Measurements from ENCODE around the gene ARMC8.

ARMC8 gene

GRCh38 chr3:138253609-138254008 lies 66.5 kb downstream of the ARMC8 start:
- TF ChIP-seq MYC (IDR thresholded peaks at IDR 0.05; ENCODE audit: low read depth, low read length), result no peak
- TF ChIP-seq POLR2A (IDR thresholded peaks at IDR 0.05; ENCODE audit: extremely low read depth, insufficient read length), result no peak
- TF ChIP-seq MAX (IDR thresholded peaks at IDR 0.05; ENCODE audit: low read depth, low read length), result no peak
- TF ChIP-seq CTCF (IDR thresholded peaks at IDR 0.05; ENCODE audit: low read depth, low read length), result no peak
- no peak for DNase-seq (ENCODE audit: low read depth)
- H3K4me3 ChIP-seq (ENCODE audit: low read depth, low read length), result no peak overlapping the region

GRCh38 chr3:138254216-138254615 lies 67.1 kb downstream of the ARMC8 start:
- TF ChIP-seq POLR2A (IDR thresholded peaks at IDR 0.05; ENCODE audit: extremely low read depth, insufficient read length) (no peak), MYC (IDR thresholded peaks at IDR 0.05; ENCODE audit: low read depth, low read length) (no peak), MAX (IDR thresholded peaks at IDR 0.05; ENCODE audit: low read depth, low read length) (no peak), CTCF (IDR thresholded peaks at IDR 0.05; ENCODE audit: low read depth, low read length) (no peak)
- no peak overlapping the region for H3K4me3 ChIP-seq (ENCODE audit: low read depth, low read length)
- DNase-seq (ENCODE audit: low read depth), result no peak

- no peak overlapping the region for H3K4me3 ChIP-seq (ENCODE audit: low read depth, low read length)
- no peak for DNase-seq (ENCODE audit: low read depth)
- TF ChIP-seq MYC (IDR thresholded peaks at IDR 0.05; ENCODE audit: low read depth, low read length) (no peak), CTCF (IDR thresholded peaks at IDR 0.05; ENCODE audit: low read depth, low read length) (no peak), POLR2A (IDR thresholded peaks at IDR 0.05; ENCODE audit: extremely low read depth, insufficient read length) (no peak), MAX (IDR thresholded peaks at IDR 0.05; ENCODE audit: low read depth, low read length) (no peak)
Measured at GRCh38 chr3:138256022-138256421, 68.9 kb downstream of the ARMC8 start.

GRCh38 chr3:138257986-138258385 lies 70.9 kb downstream of the ARMC8 start:
- TF ChIP-seq MAX (IDR thresholded peaks at IDR 0.05; ENCODE audit: low read depth, low read length) (no peak), CTCF (IDR thresholded peaks at IDR 0.05; ENCODE audit: low read depth, low read length) (no peak), MYC (IDR thresholded peaks at IDR 0.05; ENCODE audit: low read depth, low read length) (no peak), POLR2A (IDR thresholded peaks at IDR 0.05; ENCODE audit: extremely low read depth, insufficient read length) (no peak)
- H3K4me3 ChIP-seq (ENCODE audit: low read depth, low read length), result no peak overlapping the region
- DNase-seq (ENCODE audit: low read depth), result no peak

- TF ChIP-seq MYC (IDR thresholded peaks at IDR 0.05; ENCODE audit: low read depth, low read length) (no peak), MAX (IDR thresholded peaks at IDR 0.05; ENCODE audit: low read depth, low read length) (no peak), POLR2A (IDR thresholded peaks at IDR 0.05; ENCODE audit: extremely low read depth, insufficient read length) (no peak), CTCF (IDR thresholded peaks at IDR 0.05; ENCODE audit: low read depth, low read length) (no peak)
- H3K4me3 ChIP-seq (ENCODE audit: low read depth, low read length), result no peak overlapping the region
- DNase-seq (ENCODE audit: low read depth), result no peak
Measured at GRCh38 chr3:138259126-138259525, 72.0 kb downstream of the ARMC8 start.

GRCh38 chr3:138260611-138261010 lies 73.5 kb downstream of the ARMC8 start:
- no peak overlapping the region for H3K4me3 ChIP-seq (ENCODE audit: low read depth, low read length)
- TF ChIP-seq MYC (IDR thresholded peaks at IDR 0.05; ENCODE audit: low read depth, low read length) (no peak), POLR2A (IDR thresholded peaks at IDR 0.05; ENCODE audit: extremely low read depth, insufficient read length) (no peak), CTCF (IDR thresholded peaks at IDR 0.05; ENCODE audit: low read depth, low read length) (no peak), MAX (IDR thresholded peaks at IDR 0.05; ENCODE audit: low read depth, low read length) (no peak)
- no peak for DNase-seq (ENCODE audit: low read depth)
